GM21576 (cell line): ENCODE data around the gene PAFAH1B1.
"Not testable (repeated sequence)": the region's sequence is repeated elsewhere in the genome, so short reads cannot be mapped to it uniquely, and the experiment has no call there.

Experiments
- ATAC-seq: cut with Tn5 transposase; IDR thresholded peaks from one replicate; pipeline ENCODE4 v1.9.1; 2021; ENCODE audit warnings: mild to moderate bottlenecking, moderate library complexity; ENCODE audit not compliant: unreplicated experiment

Gene PAFAH1B1

GRCh38 chr17:2592971-2593820, at the start of gene PAFAH1B1:
PAFAH1B1 (plus strand) TSS chr17:2593654; CDS start chr17:2638289, 44,635 bp downstream.
- ATAC-seq: peak; percentile 79

- no peak for ATAC-seq
Observed at GRCh38 chr17:2545393-2545792, 48.1 kb upstream of the PAFAH1B1 start.

- ATAC-seq: no peak
Observed at GRCh38 chr17:2547176-2547575, 46.3 kb upstream of the PAFAH1B1 start.

- ATAC-seq: not testable (repeated sequence)
Observed at GRCh38 chr17:2548026-2548425, 45.4 kb upstream of the PAFAH1B1 start.

GRCh38 chr17:2549392-2550211, 43.9 kb upstream of the PAFAH1B1 start:
- no peak for ATAC-seq

- ATAC-seq: no peak
Observed at GRCh38 chr17:2551493-2551892, 42.0 kb upstream of the PAFAH1B1 start.

GRCh38 chr17:2551928-2552327, 41.5 kb upstream of the PAFAH1B1 start:
- ATAC-seq: no peak

- no peak for ATAC-seq
Observed at GRCh38 chr17:2560658-2561057, 32.8 kb upstream of the PAFAH1B1 start.

GRCh38 chr17:2562162-2562858, 31.1 kb upstream of the PAFAH1B1 start:
- no peak for ATAC-seq

- no peak for ATAC-seq
Observed at GRCh38 chr17:2563061-2563460, 30.4 kb upstream of the PAFAH1B1 start.

- no peak for ATAC-seq
Observed at GRCh38 chr17:2563543-2563942, 29.9 kb upstream of the PAFAH1B1 start.

GRCh38 chr17:2564877-2565276, 28.6 kb upstream of the PAFAH1B1 start:
- ATAC-seq: no peak

GRCh38 chr17:2566056-2566455, 27.4 kb upstream of the PAFAH1B1 start:
- no peak for ATAC-seq

GRCh38 chr17:2571523-2572303, 21.7 kb upstream of the PAFAH1B1 start:
- peak; percentile 55 for ATAC-seq

GRCh38 chr17:2572304-2572609, 21.2 kb upstream of the PAFAH1B1 start:
- ATAC-seq: not testable (repeated sequence)

GRCh38 chr17:2580151-2580550, 13.3 kb upstream of the PAFAH1B1 start:
- ATAC-seq: no peak

- no peak for ATAC-seq
Observed at GRCh38 chr17:2580661-2581060, 12.8 kb upstream of the PAFAH1B1 start.

- no peak for ATAC-seq
Observed at GRCh38 chr17:2582493-2582892, 11.0 kb upstream of the PAFAH1B1 start.

GRCh38 chr17:2591040-2591640, 2.3 kb upstream of the PAFAH1B1 start:
- no peak for ATAC-seq
